BLaER1 treated with 17β-estradiol and CSF1 and Interleukin-3, amounts not matched to agents 10 nM and 100 nM (cell line): ENCODE results near the gene ST13.

Source experiments
- H3K27ac ChIP-seq, 11 experiments: shearing (Covaris generic); formaldehyde crosslinking; 2 replicates each; pipeline ENCODE4 v1.8.1; 2022
- H3K27me3 ChIP-seq, 11 experiments: shearing (Covaris generic); formaldehyde crosslinking; 2 replicates each; pipeline ENCODE4 v1.8.1; 2022
- H3K36me3 ChIP-seq, 11 experiments: shearing (Covaris generic); formaldehyde crosslinking; 2 replicates each; pipeline ENCODE4 v1.8.1; 2022
- H3K4me1 ChIP-seq, 10 experiments: shearing (Covaris generic); formaldehyde crosslinking; 2 replicates each; pipeline ENCODE4 v1.8.1; 2022
- H3K4me2 ChIP-seq, 11 experiments: shearing (Covaris generic); formaldehyde crosslinking; 2 replicates each; pipeline ENCODE4 v1.8.1; 2022
- H3K4me3 ChIP-seq, 10 experiments: shearing (Covaris generic); formaldehyde crosslinking; 2 replicates each; pipeline ENCODE4 v1.8.1; 2022
- H3K9ac ChIP-seq, 11 experiments: shearing (Covaris generic); formaldehyde crosslinking; 2 replicates each; pipeline ENCODE4 v1.8.1; 2022
- H3K9me3 ChIP-seq, 11 experiments: shearing (Covaris generic); formaldehyde crosslinking; replicated peaks in 1 of 11; 2 replicates each; pipeline ENCODE4 v1.8.1; 2022
- H4K20me1 ChIP-seq, 11 experiments: shearing (Covaris generic); formaldehyde crosslinking; 2 replicates each; pipeline ENCODE4 v1.8.1; 2022
- Cebpa-rat ChIP-seq, 11 experiments: shearing (Covaris generic); IDR thresholded peaks; 2 replicates each; pipeline ENCODE4 v1.8.1; 2022

The ST13 gene

DNA sequence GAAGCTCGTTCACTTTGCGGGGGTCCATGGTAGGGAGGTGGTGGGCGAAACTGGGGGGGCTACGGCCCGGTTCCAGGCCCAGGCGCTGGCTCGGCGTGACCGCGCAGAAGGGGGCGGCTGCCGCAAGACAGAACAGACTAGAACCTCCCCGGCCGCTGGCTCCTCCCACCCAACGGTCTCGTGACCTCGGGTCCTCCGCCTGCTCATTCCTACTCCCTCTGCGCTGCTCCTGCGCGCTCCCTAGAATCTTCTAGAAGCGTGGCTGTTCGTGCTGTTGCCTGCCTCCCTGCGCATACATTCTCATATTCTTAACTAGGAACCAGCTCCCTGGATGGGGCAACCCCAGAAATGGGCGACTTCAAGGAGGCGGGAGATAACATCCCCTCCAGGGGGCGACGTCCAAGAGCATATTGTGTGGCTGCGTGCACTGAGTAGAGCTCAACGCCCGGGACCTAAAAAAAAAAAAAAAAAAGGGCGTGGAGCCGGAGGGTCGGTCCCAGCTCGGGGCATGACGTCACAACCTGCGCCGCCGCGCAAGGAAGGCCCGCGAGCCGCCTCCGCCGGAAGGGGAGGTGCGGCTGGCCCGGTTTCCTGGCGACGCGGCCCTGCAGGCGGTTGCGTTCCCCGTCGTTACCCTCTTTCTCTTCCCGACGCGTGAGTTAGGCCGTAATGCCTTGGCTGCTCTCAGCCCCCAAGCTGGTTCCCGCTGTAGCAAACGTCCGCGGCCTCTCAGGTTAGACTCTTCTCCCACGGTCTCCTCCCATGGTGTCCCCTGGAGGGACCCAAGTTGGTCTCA lies at the start of gene ST13, which contains the start of gene XPNPEP3:
Gene ST13 (minus strand): TSS at position 127 of the 796 bp plus-strand sequence. CDS start 99 bp downstream, at position 28.
Gene XPNPEP3 (plus strand): TSS at position 636 of the 796 bp plus-strand sequence. CDS start 34 bp downstream, at position 670.
- H3K9ac ChIP-seq = peak within 1 kb of the TSS; percentile 85 to 97 (median 93)
- H3K4me3 ChIP-seq = peak within 1 kb of the TSS; percentile 83 to 97 (median 92)
- H3K36me3 ChIP-seq = peaks cover 11 to 55% (median 36%) of the 10 kb centered on the region in 11 experiments; a peak in 20 of 22 replicates
- no peaks in the 10 kb centered on the region for H3K27me3 ChIP-seq
- H4K20me1 ChIP-seq = peaks cover 33 to 47% (median 39%) of the 10 kb centered on the region in 11 experiments; a peak in 20 of 22 replicates
- TF ChIP-seq Cebpa-rat (IDR thresholded peaks at IDR 0.05) = no peak
- no peaks in the 10 kb centered on the region for H3K9me3 ChIP-seq
- peaks cover 38 to 53% (median 45%) of the 10 kb centered on the region in 10 experiments for H3K4me1 ChIP-seq
- H3K27ac ChIP-seq = peak within 1 kb of the TSS; percentile 91 to 98 (median 96)
- H3K4me2 ChIP-seq = peak within 1 kb of the TSS; percentile 88 to 99 (median 93)

DNA sequence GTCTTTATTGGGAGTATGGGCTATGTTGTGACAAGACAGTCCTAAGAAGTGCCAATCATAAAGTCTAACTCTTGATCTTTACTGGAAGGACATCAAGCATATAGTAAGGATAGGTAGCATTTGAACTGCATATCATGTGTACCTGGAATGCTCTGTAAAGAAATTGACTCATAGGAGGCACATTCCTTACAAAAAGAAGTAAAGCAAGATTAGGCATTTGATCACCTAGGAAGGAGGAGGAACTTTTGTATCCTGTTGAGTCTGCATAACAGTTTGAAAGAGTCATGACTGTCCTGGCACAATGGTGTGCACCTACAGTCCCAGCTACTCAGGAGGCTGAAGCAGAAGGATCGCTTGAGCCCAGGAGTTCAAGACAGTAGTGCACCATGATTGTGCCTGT lies 47.7 kb upstream of the ST13 start:
- H3K27me3 ChIP-seq = no peaks in the 10 kb centered on the region

DNA sequence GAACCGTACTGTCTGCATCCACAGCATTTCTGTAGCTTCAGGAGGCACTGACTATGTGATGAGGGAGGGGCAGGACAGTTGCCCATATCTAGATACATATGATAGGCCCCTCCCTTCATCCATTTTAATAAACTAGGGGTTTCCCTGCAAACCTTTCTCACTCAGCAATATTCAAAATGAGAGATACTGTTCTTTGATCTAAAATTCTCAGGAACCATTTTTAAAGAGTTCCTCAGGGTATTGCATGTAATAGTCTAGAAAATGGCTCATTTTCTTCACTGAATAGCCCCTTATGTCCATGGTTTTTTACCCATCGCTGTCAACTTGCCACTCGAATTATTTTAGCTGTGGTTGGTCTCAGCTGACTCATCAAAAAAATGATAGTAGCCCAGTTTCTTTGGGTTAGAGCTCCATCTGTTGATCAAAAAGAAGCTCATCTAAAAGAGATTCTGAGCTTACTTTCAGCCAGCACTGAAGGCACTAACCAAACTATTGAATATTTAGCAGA lies 42.5 kb upstream of the ST13 start:
- TF ChIP-seq Cebpa-rat (IDR thresholded peaks at IDR 0.05) = no peak
- H3K4me3 ChIP-seq = no peak overlapping the region; a peak in 1 of 20 replicates
- H3K36me3 ChIP-seq = peaks cover 0 to 26% (median 7%) of the 10 kb centered on the region in 11 experiments; a peak in 13 of 22 replicates
- H3K4me2 ChIP-seq = peak overlapping the region in 7 of 11 experiments; percentile 14 to 60 (median 38); a peak in 11 of 22 replicates
- H3K27ac ChIP-seq = peak overlapping the region in 6 of 11 experiments; percentile 2 to 47 (median 9); a peak in 4 of 22 replicates
- peaks cover 4 to 8% (median 5%) of the 10 kb centered on the region in 10 experiments; a peak in 11 of 20 replicates for H3K4me1 ChIP-seq
- H3K9me3 ChIP-seq = no peaks in the 10 kb centered on the region
- peak overlapping the region in 3 of 11 experiments; percentile 3 to 32 (median 4); a peak in 1 of 22 replicates for H3K9ac ChIP-seq
- H3K27me3 ChIP-seq = no peaks in the 10 kb centered on the region
- H4K20me1 ChIP-seq = no peaks in the 10 kb centered on the region

More for the DNA sequence above, 47.7 kb upstream of the ST13 start:
- H3K4me2 ChIP-seq = no peak overlapping the region
- H3K9me3 ChIP-seq = no peaks in the 10 kb centered on the region
- peaks cover 10 to 60% (median 40%) of the 10 kb centered on the region in 11 experiments for H3K36me3 ChIP-seq
- H3K9ac ChIP-seq = 0 out of 22 replicates have a peak overlapping the region, but pooled peaks of 1 of the 11 experiments have one; percentile 1
- TF ChIP-seq Cebpa-rat (IDR thresholded peaks at IDR 0.05) = no peak
- H3K27ac ChIP-seq = no peak overlapping the region
- no peak overlapping the region for H3K4me3 ChIP-seq
- H4K20me1 ChIP-seq = no peaks in the 10 kb centered on the region
- H3K4me1 ChIP-seq = peaks cover 0 to 3% (median 0%) of the 10 kb centered on the region in 10 experiments; a peak in 1 of 20 replicates

DNA sequence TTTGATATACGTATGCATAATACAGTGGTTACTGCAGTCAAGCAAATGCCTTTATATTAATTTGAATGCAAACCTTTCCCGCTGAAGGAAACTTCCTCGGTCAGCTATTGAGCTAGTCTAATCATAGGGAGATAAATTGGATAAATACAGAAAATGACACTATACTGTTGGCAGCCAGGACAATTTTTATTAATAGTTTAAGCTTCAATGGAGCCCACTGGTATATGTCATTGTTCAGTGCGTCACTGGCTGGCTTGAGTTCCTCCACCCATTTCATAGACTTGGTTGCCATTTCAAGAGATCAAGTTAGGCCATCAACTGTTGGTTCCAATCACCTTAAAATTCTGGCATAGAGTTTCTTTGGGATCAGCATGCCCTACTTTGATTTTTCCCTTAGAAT lies 38.0 kb upstream of the ST13 start:
- peaks cover 15 to 63% (median 31%) of the 10 kb centered on the region in 11 experiments; a peak in 21 of 22 replicates for H3K36me3 ChIP-seq
- no peak for TF ChIP-seq Cebpa-rat (IDR thresholded peaks at IDR 0.05)
- H3K4me1 ChIP-seq = peaks cover 4 to 8% (median 5%) of the 10 kb centered on the region in 10 experiments; a peak in 11 of 20 replicates
- H3K4me2 ChIP-seq = no peak overlapping the region
- no peak overlapping the region for H3K27ac ChIP-seq
- no peaks in the 10 kb centered on the region for H3K27me3 ChIP-seq
- no peak overlapping the region for H3K4me3 ChIP-seq
- no peak overlapping the region for H3K9ac ChIP-seq
- H4K20me1 ChIP-seq = no peaks in the 10 kb centered on the region
- H3K9me3 ChIP-seq = no peaks in the 10 kb centered on the region

DNA sequence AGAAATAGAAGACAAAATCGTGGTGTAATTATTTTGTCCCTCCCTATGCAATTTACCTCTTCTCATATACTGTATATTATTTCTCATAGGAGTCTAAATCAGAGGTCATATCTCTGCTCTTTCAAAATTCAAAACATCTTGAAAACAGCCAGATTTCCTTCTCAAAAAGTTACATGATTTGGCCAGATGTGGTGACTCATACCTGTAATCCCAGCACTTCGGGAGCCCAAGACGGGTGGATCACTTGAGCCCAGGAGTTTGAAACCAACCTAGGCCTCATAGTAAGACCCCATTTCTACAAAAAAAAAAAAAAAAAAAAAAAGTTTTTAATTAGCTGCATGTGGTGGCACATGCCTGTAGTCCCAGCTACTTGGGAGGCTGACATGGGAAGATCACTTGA lies 34.4 kb upstream of the ST13 start:
- Histone ChIP-seq H3K4me3 (no peak overlapping the region), H3K27ac (no peak overlapping the region), H3K9me3 (no peaks in the 10 kb centered on the region), H3K4me1 (no peaks in the 10 kb centered on the region), H3K4me2 (no peak overlapping the region), H3K9ac (no peak overlapping the region), H3K36me3 (peaks cover 50 to 90% (median 65%) of the 10 kb centered on the region in 11 experiments), H4K20me1 (0 out of 22 replicates have a peak, but pooled peaks cover 0 to 5% (median 0%) of the 10 kb centered on the region in 11 experiments), H3K27me3 (no peaks in the 10 kb centered on the region)
- no peak for TF ChIP-seq Cebpa-rat (IDR thresholded peaks at IDR 0.05)

DNA sequence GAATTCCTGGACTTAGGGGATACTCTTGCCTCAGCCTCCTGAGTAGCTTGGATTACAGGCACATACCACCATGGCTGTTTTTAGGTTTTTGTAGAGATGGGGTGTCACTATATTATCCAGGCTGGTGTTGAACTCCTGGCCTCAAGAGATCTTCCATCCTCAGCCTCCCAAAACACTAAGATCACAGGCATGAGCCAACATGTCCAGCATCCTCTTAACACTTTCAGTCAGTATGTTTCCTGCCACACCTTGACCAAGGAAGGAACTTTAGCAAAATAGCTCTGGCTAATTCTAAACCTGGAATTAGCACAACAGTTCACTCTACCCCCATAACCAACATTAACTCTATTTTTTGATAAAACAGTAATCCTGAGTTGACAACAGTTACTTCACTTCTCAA lies 32.7 kb upstream of the ST13 start:
- Histone ChIP-seq H3K9ac (no peak overlapping the region), H3K4me1 (no peaks in the 10 kb centered on the region), H3K4me3 (no peak overlapping the region), H4K20me1 (0 out of 22 replicates have a peak, but pooled peaks cover 0 to 5% (median 0%) of the 10 kb centered on the region in 11 experiments), H3K4me2 (no peak overlapping the region), H3K9me3 (no peaks in the 10 kb centered on the region), H3K36me3 (peaks cover 56 to 94% (median 78%) of the 10 kb centered on the region in 11 experiments), H3K27me3 (no peaks in the 10 kb centered on the region), H3K27ac (no peak overlapping the region)
- TF ChIP-seq Cebpa-rat (IDR thresholded peaks at IDR 0.05) = no peak

DNA sequence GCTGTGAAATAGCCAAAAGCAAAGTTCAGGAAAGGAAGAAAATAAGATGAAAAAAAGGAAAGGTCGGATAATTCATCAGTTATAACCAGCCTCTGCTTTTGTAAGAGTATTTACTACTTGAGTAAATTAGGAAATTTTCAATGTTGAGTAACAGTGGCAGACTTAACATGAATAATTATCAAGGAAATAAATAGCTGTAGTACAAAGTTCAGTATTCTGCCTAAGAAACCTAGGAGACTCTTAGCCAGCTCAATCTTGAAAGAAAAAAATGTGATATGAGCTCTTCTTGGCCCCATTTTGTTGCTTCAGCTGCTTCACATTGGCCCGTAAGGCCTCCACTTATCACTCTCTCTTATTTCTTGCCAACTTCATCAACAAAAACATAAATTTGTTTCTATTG lies 22.5 kb upstream of the ST13 start:
- Histone ChIP-seq H3K4me2 (no peak overlapping the region), H3K4me3 (no peak overlapping the region), H3K27ac (no peak overlapping the region), H3K27me3 (no peaks in the 10 kb centered on the region), H3K9ac (no peak overlapping the region), H3K36me3 (peaks cover 43 to 89% (median 59%) of the 10 kb centered on the region in 11 experiments), H4K20me1 (peaks cover 0 to 3% (median 0%) of the 10 kb centered on the region in 11 experiments; a peak in 2 of 22 replicates), H3K4me1 (no peaks in the 10 kb centered on the region), H3K9me3 (no peaks in the 10 kb centered on the region)
- TF ChIP-seq Cebpa-rat (IDR thresholded peaks at IDR 0.05) = no peak

DNA sequence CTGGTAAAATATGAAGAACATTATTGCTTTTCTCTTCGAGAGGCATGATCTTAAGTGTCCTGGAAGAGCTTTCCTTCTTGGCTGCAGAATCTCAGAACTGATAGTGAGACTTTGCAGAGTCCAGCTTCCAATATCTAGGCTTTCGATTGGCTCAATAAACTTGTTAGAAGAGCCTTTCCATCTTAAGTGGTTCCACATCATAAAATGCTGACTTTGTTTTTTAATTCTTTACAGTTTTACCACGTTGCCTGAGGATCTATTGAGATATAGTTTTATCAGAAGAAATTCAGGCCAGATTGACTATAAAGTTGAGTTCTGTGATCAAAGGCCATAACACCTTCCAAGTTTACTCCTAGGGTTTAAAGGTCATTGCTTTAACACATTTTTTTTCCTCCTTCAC lies 21.0 kb upstream of the ST13 start:
- Histone ChIP-seq H3K4me1 (no peaks in the 10 kb centered on the region), H3K27me3 (no peaks in the 10 kb centered on the region), H3K9me3 (no peaks in the 10 kb centered on the region), H4K20me1 (peaks cover 0 to 3% (median 0%) of the 10 kb centered on the region in 11 experiments; a peak in 2 of 22 replicates), H3K9ac (no peak overlapping the region), H3K36me3 (peaks cover 39 to 91% (median 56%) of the 10 kb centered on the region in 11 experiments), H3K4me3 (no peak overlapping the region), H3K27ac (no peak overlapping the region), H3K4me2 (no peak overlapping the region)
- TF ChIP-seq Cebpa-rat (IDR thresholded peaks at IDR 0.05) = no peak

DNA sequence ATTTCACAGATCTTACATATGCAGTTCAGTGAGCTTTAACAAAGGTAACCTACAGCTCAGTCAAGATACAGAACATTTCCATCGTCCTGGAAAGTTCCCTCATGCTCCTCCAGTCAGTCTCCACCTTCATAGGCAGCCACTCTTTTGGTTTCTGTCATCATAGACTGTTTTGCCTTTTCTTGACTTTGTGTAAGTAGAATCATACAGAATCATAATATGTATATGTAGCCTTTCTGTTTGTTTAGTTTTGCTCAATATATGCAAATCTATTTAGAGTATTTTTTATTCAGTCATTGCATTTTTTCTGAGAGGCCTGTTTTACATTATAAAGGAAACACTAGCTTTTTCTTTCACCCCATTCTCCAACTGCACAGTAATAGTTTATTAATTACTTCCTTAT lies 20.5 kb upstream of the ST13 start:
- H3K9me3 ChIP-seq = no peaks in the 10 kb centered on the region
- TF ChIP-seq Cebpa-rat (IDR thresholded peaks at IDR 0.05) = no peak
- no peak overlapping the region for H3K9ac ChIP-seq
- H3K36me3 ChIP-seq = peaks cover 33 to 88% (median 55%) of the 10 kb centered on the region in 11 experiments
- H3K27me3 ChIP-seq = no peaks in the 10 kb centered on the region
- peaks cover 0 to 3% (median 0%) of the 10 kb centered on the region in 11 experiments; a peak in 1 of 22 replicates for H4K20me1 ChIP-seq
- H3K4me2 ChIP-seq = no peak overlapping the region
- H3K4me1 ChIP-seq = no peaks in the 10 kb centered on the region
- no peak overlapping the region for H3K27ac ChIP-seq
- H3K4me3 ChIP-seq = no peak overlapping the region
